OCI-LY7 (cell line): Measurements from ENCODE around the gene RBM5.

Experiments used
- CTCF ChIP-seq: fragments of 200-600 bp; sonication (generic); conservative IDR thresholded peaks from 2 replicates; pipeline ENCODE4 v1.5.1; 2014; ENCODE audit warnings: mild to moderate bottlenecking, antibody characterized with exemption, low read length, moderate library complexity, mixed read lengths
- EZH2phosphoT487 ChIP-seq: fragments of 200-600 bp; sonication (generic); IDR thresholded peaks from 2 replicates; pipeline ENCODE4 v1.6.1; 2018; ENCODE audit warnings: low read depth, borderline replicate concordance, mild to moderate bottlenecking, mixed run types, antibody characterized with exemption, low read length, moderate library complexity, mixed read lengths

- no peak for TF ChIP-seq CTCF
- no peak for TF ChIP-seq EZH2phosphoT487
Measured at GRCh38 chr3:50168388-50168787, 79.7 kb downstream of the RBM5 start.
